GM23338 (cell line): ENCODE measurements around the gene CENPA. TPM values are rescaled to one million over a fixed set of nuclear protein-coding genes. Genes with fewer than 3 reads are reported as not detected.

ENCODE experiments used
- ATAC-seq: fragments of 200-7000 bp; cut with Tn5 transposase; 3 replicates; pipeline ENCODE4 v1.9.1; 2020
- DNase-seq: peaks from one replicate; pipeline ENCODE4 v3.0.0-alpha.2; 2015; ENCODE audit warnings: low spot score
- H2AFZ ChIP-seq: fragments of 200-600 bp; sonication (generic); 2 replicates; pipeline ENCODE4 v1.8.0; 2016; ENCODE audit warnings: antibody characterized with exemption, mild to moderate bottlenecking, moderate library complexity
- H3F3A ChIP-seq: fragments of 200-600 bp; sonication (generic); replicated peaks from 2 replicates; pipeline ENCODE4 v1.8.0; 2017; ENCODE audit warnings: antibody characterized with exemption, mixed run types, low read depth
- H3K27ac ChIP-seq: fragments of 200-600 bp; sonication (generic); 2 replicates; pipeline ENCODE4 v1.6.1; 2016; ENCODE audit warnings: low read depth
- H3K27me3 ChIP-seq: fragments of 200-600 bp; sonication (generic); 2 replicates; pipeline ENCODE4 v1.8.0; 2016; ENCODE audit warnings: mild to moderate bottlenecking, mixed run types, moderate library complexity; ENCODE audit not compliant: insufficient read depth
- H3K36me3 ChIP-seq: fragments of 200-600 bp; sonication (generic); 2 replicates; pipeline ENCODE4 v1.8.0; 2016; ENCODE audit warnings: mild to moderate bottlenecking; ENCODE audit not compliant: insufficient read depth
- H3K4me1 ChIP-seq: fragments of 200-600 bp; sonication (generic); 2 replicates; pipeline ENCODE4 v1.8.0; 2016; ENCODE audit warnings: mild to moderate bottlenecking, moderate library complexity; ENCODE audit not compliant: insufficient read depth
- H3K4me2 ChIP-seq: fragments of 200-600 bp; sonication (generic); 2 replicates; pipeline ENCODE4 v1.7.1; 2017; ENCODE audit warnings: mixed run types
- H3K4me3 ChIP-seq: fragments of 200-600 bp; sonication (generic); 2 replicates; pipeline ENCODE4 v1.6.1; 2016; ENCODE audit warnings: mixed run types
- H3K79me2 ChIP-seq: fragments of 200-600 bp; sonication (generic); replicated peaks from 2 replicates; pipeline ENCODE4 v1.8.0; 2017; ENCODE audit warnings: mild to moderate bottlenecking; ENCODE audit not compliant: insufficient read depth
- H3K9me2 ChIP-seq: fragments of 200-600 bp; sonication (generic); 2 replicates; pipeline ENCODE4 v1.8.0; 2017; ENCODE audit not compliant: insufficient read depth
- H4K20me1 ChIP-seq: fragments of 200-600 bp; sonication (generic); replicated peaks from 2 replicates; pipeline ENCODE4 v1.8.0; 2017; ENCODE audit warnings: mild to moderate bottlenecking; ENCODE audit not compliant: insufficient read depth
- H3K27ac Mint-ChIP-seq: 2 replicates; pipeline ENCODE4 v1.8.0; 2020; ENCODE audit warnings: inconsistent platforms, mild to moderate bottlenecking, moderate library complexity, mixed read lengths
- H3K27me3 Mint-ChIP-seq: 3 replicates; pipeline ENCODE4 v1.8.0; 2022; ENCODE audit warnings: low read depth, mild to moderate bottlenecking, moderate library complexity, mixed read lengths, inconsistent platforms; ENCODE audit not compliant: insufficient read depth, poor library complexity
- H3K36me3 Mint-ChIP-seq: 3 replicates; pipeline ENCODE4 v1.8.0; 2021; ENCODE audit warnings: low read depth, mild to moderate bottlenecking, inconsistent platforms, moderate library complexity, mixed read lengths
- H3K4me1 Mint-ChIP-seq: 3 replicates; pipeline ENCODE4 v1.8.0; 2020; ENCODE audit warnings: mild to moderate bottlenecking, inconsistent platforms, mixed read lengths
- H3K4me3 Mint-ChIP-seq: 3 replicates; pipeline ENCODE4 v1.8.0; 2021; ENCODE audit warnings: moderate library complexity, mild to moderate bottlenecking, inconsistent platforms, mixed read lengths
- H3K9me3 Mint-ChIP-seq: 3 replicates; pipeline ENCODE4 v1.8.0; 2020; ENCODE audit warnings: moderate library complexity, mild to moderate bottlenecking, inconsistent platforms, mixed read lengths
- CREB1 ChIP-seq: fragments of 250-450 bp; sonication (Bioruptor Pico); IDR thresholded peaks from 2 replicates; pipeline ENCODE4 v1.5.0; 2020; ENCODE audit warnings: low read depth, mild to moderate bottlenecking, moderate library complexity
- CTCF ChIP-seq, 2 experiments: fragments of 200-600 bp in 1 of 2; sonication (generic) in 1 of 2; conservative IDR thresholded peaks; 2 replicates each; pipeline versions ENCODE4 v1.5.1 to v1.6.1; 2016 to 2017; ENCODE audit warnings: antibody characterized with exemption in 2 of 2, low read depth in 2 of 2, mild to moderate bottlenecking in 2 of 2, moderate library complexity in 1 of 2
- ETS1 ChIP-seq: IDR thresholded peaks from 2 replicates; pipeline ENCODE4 v1.6.1; 2016; ENCODE audit warnings: antibody characterized with exemption
- EZH2 ChIP-seq: fragments of 200-600 bp; sonication (generic); IDR thresholded peaks from one replicate; pipeline ENCODE4 v1.8.0; 2017; ENCODE audit warnings: antibody characterized with exemption, mild to moderate bottlenecking, low read depth; ENCODE audit not compliant: unreplicated experiment
- EZH2phosphoT487 ChIP-seq: fragments of 200-600 bp; sonication (generic); IDR thresholded peaks from one replicate; pipeline ENCODE4 v1.8.1; 2018; ENCODE audit warnings: antibody characterized with exemption; ENCODE audit not compliant: unreplicated experiment
- JUNB ChIP-seq: IDR thresholded peaks from one replicate; pipeline ENCODE4 v1.6.1; 2016; ENCODE audit warnings: antibody characterized with exemption; ENCODE audit not compliant: unreplicated experiment
- NANOG ChIP-seq: IDR thresholded peaks from 2 replicates; pipeline ENCODE4 v1.6.1; 2016; ENCODE audit warnings: antibody characterized with exemption, borderline replicate concordance
- POLR2AphosphoS5 ChIP-seq: IDR thresholded peaks from 2 replicates; pipeline ENCODE4 v1.6.1; 2016; ENCODE audit warnings: antibody characterized with exemption, low read depth
- STAT1 ChIP-seq: IDR thresholded peaks from one replicate; pipeline ENCODE4 v1.6.1; 2016; ENCODE audit warnings: antibody characterized with exemption; ENCODE audit not compliant: unreplicated experiment
- ZNF114 ChIP-seq: fragments of 250-450 bp; sonication (Bioruptor Pico); IDR thresholded peaks from 2 replicates; pipeline ENCODE4 v1.5.0; 2020; ENCODE audit warnings: mild to moderate bottlenecking, moderate library complexity
- ZNF331 ChIP-seq: fragments of 250-450 bp; sonication (Bioruptor Pico); IDR thresholded peaks from 2 replicates; pipeline ENCODE4 v1.5.0; 2020; ENCODE audit warnings: low read depth, mild to moderate bottlenecking, moderate library complexity
- polyA plus RNA-seq: library from polyadenylated mRNA; unstranded; fragments of >200 nt; fragmentation: Nextera tagmentation; extraction: Ambion mirVana; gene quantifications from 2 replicates; pipeline ENCODE4 v1.2.1, GENCODE V29; 2016
- total RNA-seq: library from RNA; depleted of rRNA; stranded (reverse); fragments of >200 nt; shearing (Covaris generic); gene quantifications from 2 replicates; pipeline ENCODE4 v1.2.3, GENCODE V29; 2014
- TF ChIP-seq, protein P1 (sequence below): IDR thresholded peaks from one replicate; pipeline ENCODE4 v1.6.1; 2018; ENCODE audit warnings: antibody characterized with exemption; ENCODE audit not compliant: unreplicated experiment
- TF ChIP-seq, protein P2 (sequence below): fragments of 250-450 bp; sonication (Bioruptor Pico); IDR thresholded peaks from 2 replicates; pipeline ENCODE4 v1.5.0; 2020; ENCODE audit warnings: mild to moderate bottlenecking, moderate library complexity

Gene CENPA
- total and polyA plus RNA-seq, 2 experiments from 2014 or later, result 16.8 to 24.2 TPM

- Histone ChIP-seq H3K4me1 (no peaks in the 10 kb centered on the region), H3K36me3 (no peaks in the 10 kb centered on the region), H3F3A (no peaks in the 10 kb centered on the region), H3K4me2 (no peak overlapping the region), H3K79me2 (no peaks in the 10 kb centered on the region), H3K9me2 (no peaks in the 10 kb centered on the region), H3K4me3 (no peak overlapping the region), H3K27me3 (no peaks in the 10 kb centered on the region), H2AFZ (no peak overlapping the region), H3K27ac (no peak overlapping the region), H4K20me1 (no peaks in the 10 kb centered on the region)
- peaks cover 7% of the 10 kb centered on the region for H3K4me1 Mint-ChIP-seq
- no peaks in the 10 kb centered on the region for H3K36me3 Mint-ChIP-seq
- H3K27me3 Mint-ChIP-seq, result no peaks in the 10 kb centered on the region
- H3K27ac Mint-ChIP-seq, result no peak overlapping the region
- no peak overlapping the region for H3K4me3 Mint-ChIP-seq
- no peak for DNase-seq
- no peaks in the 10 kb centered on the region for H3K9me3 Mint-ChIP-seq
- no peak for ATAC-seq
- TF ChIP-seq POLR2AphosphoS5, result no peak
- no peak for TF ChIP-seq ETS1
- no peak for TF ChIP-seq ZNF114
- TF ChIP-seq JUNB, result no peak
- TF ChIP-seq CTCF (conservative IDR thresholded peaks at IDR 0.05; ENCODE audit: low read depth in 2 of 2), result no peak
- no peak for TF ChIP-seq ZNF331
- no peak for TF ChIP-seq CREB1 (CRISPR knock-in tag)
- TF ChIP-seq, protein P1, sequence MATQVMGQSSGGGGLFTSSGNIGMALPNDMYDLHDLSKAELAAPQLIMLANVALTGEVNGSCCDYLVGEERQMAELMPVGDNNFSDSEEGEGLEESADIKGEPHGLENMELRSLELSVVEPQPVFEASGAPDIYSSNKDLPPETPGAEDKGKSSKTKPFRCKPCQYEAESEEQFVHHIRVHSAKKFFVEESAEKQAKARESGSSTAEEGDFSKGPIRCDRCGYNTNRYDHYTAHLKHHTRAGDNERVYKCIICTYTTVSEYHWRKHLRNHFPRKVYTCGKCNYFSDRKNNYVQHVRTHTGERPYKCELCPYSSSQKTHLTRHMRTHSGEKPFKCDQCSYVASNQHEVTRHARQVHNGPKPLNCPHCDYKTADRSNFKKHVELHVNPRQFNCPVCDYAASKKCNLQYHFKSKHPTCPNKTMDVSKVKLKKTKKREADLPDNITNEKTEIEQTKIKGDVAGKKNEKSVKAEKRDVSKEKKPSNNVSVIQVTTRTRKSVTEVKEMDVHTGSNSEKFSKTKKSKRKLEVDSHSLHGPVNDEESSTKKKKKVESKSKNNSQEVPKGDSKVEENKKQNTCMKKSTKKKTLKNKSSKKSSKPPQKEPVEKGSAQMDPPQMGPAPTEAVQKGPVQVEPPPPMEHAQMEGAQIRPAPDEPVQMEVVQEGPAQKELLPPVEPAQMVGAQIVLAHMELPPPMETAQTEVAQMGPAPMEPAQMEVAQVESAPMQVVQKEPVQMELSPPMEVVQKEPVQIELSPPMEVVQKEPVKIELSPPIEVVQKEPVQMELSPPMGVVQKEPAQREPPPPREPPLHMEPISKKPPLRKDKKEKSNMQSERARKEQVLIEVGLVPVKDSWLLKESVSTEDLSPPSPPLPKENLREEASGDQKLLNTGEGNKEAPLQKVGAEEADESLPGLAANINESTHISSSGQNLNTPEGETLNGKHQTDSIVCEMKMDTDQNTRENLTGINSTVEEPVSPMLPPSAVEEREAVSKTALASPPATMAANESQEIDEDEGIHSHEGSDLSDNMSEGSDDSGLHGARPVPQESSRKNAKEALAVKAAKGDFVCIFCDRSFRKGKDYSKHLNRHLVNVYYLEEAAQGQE, result no peak
- TF ChIP-seq NANOG, result no peak
- no peak for TF ChIP-seq EZH2phosphoT487
- TF ChIP-seq, protein P2, sequence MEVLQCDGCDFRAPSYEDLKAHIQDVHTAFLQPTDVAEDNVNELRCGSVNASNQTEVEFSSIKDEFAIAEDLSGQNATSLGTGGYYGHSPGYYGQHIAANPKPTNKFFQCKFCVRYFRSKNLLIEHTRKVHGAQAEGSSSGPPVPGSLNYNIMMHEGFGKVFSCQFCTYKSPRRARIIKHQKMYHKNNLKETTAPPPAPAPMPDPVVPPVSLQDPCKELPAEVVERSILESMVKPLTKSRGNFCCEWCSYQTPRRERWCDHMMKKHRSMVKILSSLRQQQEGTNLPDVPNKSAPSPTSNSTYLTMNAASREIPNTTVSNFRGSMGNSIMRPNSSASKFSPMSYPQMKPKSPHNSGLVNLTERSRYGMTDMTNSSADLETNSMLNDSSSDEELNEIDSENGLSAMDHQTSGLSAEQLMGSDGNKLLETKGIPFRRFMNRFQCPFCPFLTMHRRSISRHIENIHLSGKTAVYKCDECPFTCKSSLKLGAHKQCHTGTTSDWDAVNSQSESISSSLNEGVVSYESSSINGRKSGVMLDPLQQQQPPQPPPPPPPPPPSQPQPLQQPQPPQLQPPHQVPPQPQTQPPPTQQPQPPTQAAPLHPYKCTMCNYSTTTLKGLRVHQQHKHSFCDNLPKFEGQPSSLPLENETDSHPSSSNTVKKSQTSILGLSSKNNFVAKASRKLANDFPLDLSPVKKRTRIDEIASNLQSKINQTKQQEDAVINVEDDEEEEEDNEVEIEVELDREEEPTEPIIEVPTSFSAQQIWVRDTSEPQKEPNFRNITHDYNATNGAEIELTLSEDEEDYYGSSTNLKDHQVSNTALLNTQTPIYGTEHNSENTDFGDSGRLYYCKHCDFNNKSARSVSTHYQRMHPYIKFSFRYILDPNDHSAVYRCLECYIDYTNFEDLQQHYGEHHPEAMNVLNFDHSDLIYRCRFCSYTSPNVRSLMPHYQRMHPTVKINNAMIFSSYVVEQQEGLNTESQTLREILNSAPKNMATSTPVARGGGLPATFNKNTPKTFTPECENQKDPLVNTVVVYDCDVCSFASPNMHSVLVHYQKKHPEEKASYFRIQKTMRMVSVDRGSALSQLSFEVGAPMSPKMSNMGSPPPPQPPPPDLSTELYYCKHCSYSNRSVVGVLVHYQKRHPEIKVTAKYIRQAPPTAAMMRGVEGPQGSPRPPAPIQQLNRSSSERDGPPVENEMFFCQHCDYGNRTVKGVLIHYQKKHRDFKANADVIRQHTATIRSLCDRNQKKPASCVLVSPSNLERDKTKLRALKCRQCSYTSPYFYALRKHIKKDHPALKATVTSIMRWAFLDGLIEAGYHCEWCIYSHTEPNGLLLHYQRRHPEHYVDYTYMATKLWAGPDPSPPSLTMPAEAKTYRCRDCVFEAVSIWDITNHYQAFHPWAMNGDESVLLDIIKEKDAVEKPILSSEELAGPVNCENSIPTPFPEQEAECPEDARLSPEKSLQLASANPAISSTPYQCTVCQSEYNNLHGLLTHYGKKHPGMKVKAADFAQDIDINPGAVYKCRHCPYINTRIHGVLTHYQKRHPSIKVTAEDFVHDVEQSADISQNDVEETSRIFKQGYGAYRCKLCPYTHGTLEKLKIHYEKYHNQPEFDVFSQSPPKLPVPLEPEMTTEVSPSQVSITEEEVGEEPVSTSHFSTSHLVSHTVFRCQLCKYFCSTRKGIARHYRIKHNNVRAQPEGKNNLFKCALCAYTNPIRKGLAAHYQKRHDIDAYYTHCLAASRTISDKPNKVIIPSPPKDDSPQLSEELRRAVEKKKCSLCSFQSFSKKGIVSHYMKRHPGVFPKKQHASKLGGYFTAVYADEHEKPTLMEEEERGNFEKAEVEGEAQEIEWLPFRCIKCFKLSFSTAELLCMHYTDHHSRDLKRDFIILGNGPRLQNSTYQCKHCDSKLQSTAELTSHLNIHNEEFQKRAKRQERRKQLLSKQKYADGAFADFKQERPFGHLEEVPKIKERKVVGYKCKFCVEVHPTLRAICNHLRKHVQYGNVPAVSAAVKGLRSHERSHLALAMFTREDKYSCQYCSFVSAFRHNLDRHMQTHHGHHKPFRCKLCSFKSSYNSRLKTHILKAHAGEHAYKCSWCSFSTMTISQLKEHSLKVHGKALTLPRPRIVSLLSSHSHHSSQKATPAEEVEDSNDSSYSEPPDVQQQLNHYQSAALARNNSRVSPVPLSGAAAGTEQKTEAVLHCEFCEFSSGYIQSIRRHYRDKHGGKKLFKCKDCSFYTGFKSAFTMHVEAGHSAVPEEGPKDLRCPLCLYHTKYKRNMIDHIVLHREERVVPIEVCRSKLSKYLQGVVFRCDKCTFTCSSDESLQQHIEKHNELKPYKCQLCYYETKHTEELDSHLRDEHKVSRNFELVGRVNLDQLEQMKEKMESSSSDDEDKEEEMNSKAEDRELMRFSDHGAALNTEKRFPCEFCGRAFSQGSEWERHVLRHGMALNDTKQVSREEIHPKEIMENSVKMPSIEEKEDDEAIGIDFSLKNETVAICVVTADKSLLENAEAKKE (CRISPR knock-in tag), result no peak
- TF ChIP-seq EZH2, result no peak
- no peak for TF ChIP-seq STAT1
Observed at GRCh38 chr2:26742048-26742770, 43.6 kb upstream of the CENPA start.
